Measurements from ENCODE around the gene RALGPS2. TPM values are rescaled to one million over a fixed set of nuclear protein-coding genes. Genes with fewer than 3 reads are reported as not detected.
A peak's percentile ranks its signal among the peaks of the same experiment; 100 is the strongest.

Gene RALGPS2
- total RNA-seq, 1 donor: 34.0 TPM

GRCh38 chr1:178702146-178702545, 22.9 kb upstream of the RALGPS2 start:
- no peaks in the 10 kb centered on the region for H3K27me3 ChIP-seq (ENCODE audit: insufficient read depth, low read length)
- H3K4me1 ChIP-seq (ENCODE audit: insufficient read depth, low read length): peaks cover 4% of the 10 kb centered on the region
- H3K4me3 ChIP-seq (ENCODE audit: low read length): no peak overlapping the region
- no peaks in the 10 kb centered on the region for H3K9me3 ChIP-seq (ENCODE audit: low read depth, low read length)

- Histone ChIP-seq H3K9me3 (ENCODE audit: low read depth, low read length) (no peaks in the 10 kb centered on the region), H3K4me1 (ENCODE audit: insufficient read depth, low read length) (peaks cover 4% of the 10 kb centered on the region), H3K4me3 (ENCODE audit: low read length) (no peak overlapping the region), H3K27me3 (ENCODE audit: insufficient read depth, low read length) (no peaks in the 10 kb centered on the region)
Measured at GRCh38 chr1:178704833-178705232, 20.2 kb upstream of the RALGPS2 start.

GRCh38 chr1:178706432-178706831, 18.6 kb upstream of the RALGPS2 start:
- H3K9me3 ChIP-seq (ENCODE audit: low read depth, low read length): no peaks in the 10 kb centered on the region
- no peaks in the 10 kb centered on the region for H3K27me3 ChIP-seq (ENCODE audit: insufficient read depth, low read length)
- H3K4me3 ChIP-seq (ENCODE audit: low read length): no peak overlapping the region
- H3K4me1 ChIP-seq (ENCODE audit: insufficient read depth, low read length): peaks cover 4% of the 10 kb centered on the region

GRCh38 chr1:178713259-178713658, 11.8 kb upstream of the RALGPS2 start:
- H3K4me1 ChIP-seq (ENCODE audit: insufficient read depth, low read length): no peaks in the 10 kb centered on the region

DNA sequence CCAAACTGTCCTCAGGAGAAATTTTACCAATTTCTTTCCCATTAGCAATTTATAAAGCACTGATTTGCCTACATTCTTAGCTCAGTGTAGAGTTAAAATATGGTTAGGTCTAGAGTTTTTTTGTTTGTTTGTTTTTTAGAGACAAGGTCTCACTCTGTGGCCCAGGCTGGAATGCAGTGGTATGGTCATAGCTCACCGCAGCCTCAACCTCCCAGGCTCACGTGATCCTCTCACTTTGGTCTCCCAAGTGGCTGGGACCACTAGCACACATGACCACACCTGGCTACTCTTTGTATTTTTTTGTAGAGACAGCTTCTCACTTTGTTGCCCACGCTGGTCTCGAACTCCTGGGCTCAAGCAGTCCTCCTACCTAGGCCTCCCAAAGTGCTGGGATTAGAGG, 10.6 kb upstream of the RALGPS2 start:
- H3K27me3 ChIP-seq (ENCODE audit: insufficient read depth, low read length): no peaks in the 10 kb centered on the region
- H3K4me1 ChIP-seq (ENCODE audit: insufficient read depth, low read length): no peaks in the 10 kb centered on the region
- no peaks in the 10 kb centered on the region for H3K9me3 ChIP-seq (ENCODE audit: low read depth, low read length)
- no peak overlapping the region for H3K4me3 ChIP-seq (ENCODE audit: low read length)

More at GRCh38 chr1:178713259-178713658, 11.8 kb upstream of the RALGPS2 start:
- Histone ChIP-seq H3K4me3 (ENCODE audit: low read length) (no peak overlapping the region), H3K9me3 (ENCODE audit: low read depth, low read length) (no peaks in the 10 kb centered on the region), H3K27me3 (ENCODE audit: insufficient read depth, low read length) (no peaks in the 10 kb centered on the region)

- Histone ChIP-seq H3K27me3 (ENCODE audit: insufficient read depth, low read length) (no peaks in the 10 kb centered on the region), H3K4me1 (ENCODE audit: insufficient read depth, low read length) (no peaks in the 10 kb centered on the region), H3K4me3 (ENCODE audit: low read length) (no peak overlapping the region), H3K9me3 (ENCODE audit: low read depth, low read length) (no peaks in the 10 kb centered on the region)
Measured at GRCh38 chr1:178716111-178716510, 8.9 kb upstream of the RALGPS2 start.

DNA sequence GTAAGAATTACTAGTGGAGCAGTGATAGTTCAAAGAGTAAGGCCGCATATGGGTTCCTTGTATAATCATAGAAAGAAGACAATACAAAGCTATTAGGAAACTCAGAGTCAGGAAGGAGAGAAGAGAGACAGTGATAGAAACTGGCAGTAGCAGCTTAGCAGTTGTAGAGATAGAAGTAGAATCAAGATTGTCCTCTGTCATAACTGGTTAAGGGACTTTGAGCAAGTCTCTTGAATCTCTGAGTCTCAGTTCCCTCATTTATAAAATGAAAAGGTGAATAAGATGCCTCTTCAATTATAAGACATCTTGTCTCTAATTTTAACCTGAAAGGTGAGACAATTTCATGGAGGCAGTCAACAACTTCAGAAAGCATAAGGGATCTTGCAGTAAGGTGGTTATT, 6.5 kb upstream of the RALGPS2 start:
- Histone ChIP-seq H3K4me1 (ENCODE audit: insufficient read depth, low read length) (no peaks in the 10 kb centered on the region), H3K4me3 (ENCODE audit: low read length) (no peak overlapping the region), H3K9me3 (ENCODE audit: low read depth, low read length) (no peaks in the 10 kb centered on the region), H3K27me3 (ENCODE audit: insufficient read depth, low read length) (no peaks in the 10 kb centered on the region)

DNA sequence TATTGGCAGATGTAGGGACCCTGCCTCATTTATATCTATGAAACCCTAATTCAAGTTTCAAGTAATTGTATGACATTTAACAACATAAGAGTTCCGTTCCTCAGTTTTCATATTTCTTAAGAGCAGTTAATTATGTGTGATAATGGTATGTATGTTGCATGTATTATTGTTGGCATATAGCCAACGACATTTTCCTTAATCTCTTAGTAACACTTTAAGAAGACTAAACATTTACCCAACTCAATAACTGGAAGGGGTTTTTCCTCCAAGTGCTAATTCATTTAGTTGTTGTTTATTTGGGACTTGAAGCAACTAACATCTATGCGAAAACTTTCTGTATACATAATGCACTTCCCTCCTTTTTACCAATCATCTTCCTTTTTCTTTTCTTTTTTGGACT, 1.5 kb upstream of the RALGPS2 start:
- Histone ChIP-seq H3K9me3 (ENCODE audit: low read depth, low read length) (no peaks in the 10 kb centered on the region), H3K27me3 (ENCODE audit: insufficient read depth, low read length) (no peaks in the 10 kb centered on the region), H3K4me1 (ENCODE audit: insufficient read depth, low read length) (peaks cover 11% of the 10 kb centered on the region), H3K4me3 (ENCODE audit: low read length) (no peak overlapping the region)

GRCh38 chr1:178724376-178724727, 692 bp upstream of the RALGPS2 start:
- Histone ChIP-seq H3K4me1 (ENCODE audit: insufficient read depth, low read length) (peaks cover 11% of the 10 kb centered on the region), H3K27me3 (ENCODE audit: insufficient read depth, low read length) (no peaks in the 10 kb centered on the region), H3K4me3 (ENCODE audit: low read length) (peak overlapping the region; percentile 86), H3K9me3 (ENCODE audit: low read depth, low read length) (no peaks in the 10 kb centered on the region)

- no peaks in the 10 kb centered on the region for H3K27me3 ChIP-seq (ENCODE audit: insufficient read depth, low read length)
- H3K4me1 ChIP-seq (ENCODE audit: insufficient read depth, low read length): peaks cover 11% of the 10 kb centered on the region
- peak overlapping the region; percentile 86 for H3K4me3 ChIP-seq (ENCODE audit: low read length)
- no peaks in the 10 kb centered on the region for H3K9me3 ChIP-seq (ENCODE audit: low read depth, low read length)
Measured at GRCh38 chr1:178725466-178726086, 532 bp downstream of the RALGPS2 start.

GRCh38 chr1:178726087-178726517, 1.1 kb downstream of the RALGPS2 start:
- H3K4me3 ChIP-seq (ENCODE audit: low read length): peak overlapping the region; percentile 86
- no peaks in the 10 kb centered on the region for H3K9me3 ChIP-seq (ENCODE audit: low read depth, low read length)
- peaks cover 11% of the 10 kb centered on the region for H3K4me1 ChIP-seq (ENCODE audit: insufficient read depth, low read length)
- no peaks in the 10 kb centered on the region for H3K27me3 ChIP-seq (ENCODE audit: insufficient read depth, low read length)

GRCh38 chr1:178726545-178726944, 1.5 kb downstream of the RALGPS2 start:
- Histone ChIP-seq H3K9me3 (ENCODE audit: low read depth, low read length) (no peaks in the 10 kb centered on the region), H3K4me3 (ENCODE audit: low read length) (peak overlapping the region; percentile 86), H3K27me3 (ENCODE audit: insufficient read depth, low read length) (no peaks in the 10 kb centered on the region), H3K4me1 (ENCODE audit: insufficient read depth, low read length) (peaks cover 11% of the 10 kb centered on the region)

GRCh38 chr1:178727014-178727895, 2.2 kb downstream of the RALGPS2 start:
- Histone ChIP-seq H3K9me3 (ENCODE audit: low read depth, low read length) (no peaks in the 10 kb centered on the region), H3K4me3 (ENCODE audit: low read length) (peak overlapping the region; percentile 18), H3K27me3 (ENCODE audit: insufficient read depth, low read length) (no peaks in the 10 kb centered on the region), H3K4me1 (ENCODE audit: insufficient read depth, low read length) (peaks cover 11% of the 10 kb centered on the region)

GRCh38 chr1:178733972-178734371, 8.9 kb downstream of the RALGPS2 start:
- Histone ChIP-seq H3K9me3 (ENCODE audit: low read depth, low read length) (no peaks in the 10 kb centered on the region), H3K4me3 (ENCODE audit: low read length) (no peak overlapping the region), H3K27me3 (ENCODE audit: insufficient read depth, low read length) (no peaks in the 10 kb centered on the region), H3K4me1 (ENCODE audit: insufficient read depth, low read length) (no peaks in the 10 kb centered on the region)

GRCh38 chr1:178738780-178739179, 13.7 kb downstream of the RALGPS2 start:
- peaks cover 9% of the 10 kb centered on the region for H3K9me3 ChIP-seq (ENCODE audit: low read depth, low read length)
- no peaks in the 10 kb centered on the region for H3K27me3 ChIP-seq (ENCODE audit: insufficient read depth, low read length)
- no peak overlapping the region for H3K4me3 ChIP-seq (ENCODE audit: low read length)
- no peaks in the 10 kb centered on the region for H3K4me1 ChIP-seq (ENCODE audit: insufficient read depth, low read length)
